Mammary epithelial cell (primary cell): ENCODE results near the gene LIN7C.

ENCODE experiments used
- EZH2 ChIP-seq: IDR thresholded peaks from 2 replicates; pipeline ENCODE4 v1.6.1; 2012; ENCODE audit warnings: low read length, inconsistent platforms, borderline replicate concordance
- TF ChIP-seq, protein P1 (sequence below), 2 donors: IDR thresholded peaks in 1 of 2; conservative IDR thresholded peaks in 1 of 2; 2 replicates each; pipeline ENCODE4 v1.5.1; 2011 to 2012; ENCODE audit warnings: inconsistent platforms in 2 of 2, low read length in 2 of 2, mild to moderate bottlenecking in 2 of 2, control low read depth in 1 of 2, low read depth in 1 of 2; ENCODE audit not compliant: insufficient read depth in 1 of 2; ENCODE audit errors: extremely low read depth in 1 of 2

DNA sequence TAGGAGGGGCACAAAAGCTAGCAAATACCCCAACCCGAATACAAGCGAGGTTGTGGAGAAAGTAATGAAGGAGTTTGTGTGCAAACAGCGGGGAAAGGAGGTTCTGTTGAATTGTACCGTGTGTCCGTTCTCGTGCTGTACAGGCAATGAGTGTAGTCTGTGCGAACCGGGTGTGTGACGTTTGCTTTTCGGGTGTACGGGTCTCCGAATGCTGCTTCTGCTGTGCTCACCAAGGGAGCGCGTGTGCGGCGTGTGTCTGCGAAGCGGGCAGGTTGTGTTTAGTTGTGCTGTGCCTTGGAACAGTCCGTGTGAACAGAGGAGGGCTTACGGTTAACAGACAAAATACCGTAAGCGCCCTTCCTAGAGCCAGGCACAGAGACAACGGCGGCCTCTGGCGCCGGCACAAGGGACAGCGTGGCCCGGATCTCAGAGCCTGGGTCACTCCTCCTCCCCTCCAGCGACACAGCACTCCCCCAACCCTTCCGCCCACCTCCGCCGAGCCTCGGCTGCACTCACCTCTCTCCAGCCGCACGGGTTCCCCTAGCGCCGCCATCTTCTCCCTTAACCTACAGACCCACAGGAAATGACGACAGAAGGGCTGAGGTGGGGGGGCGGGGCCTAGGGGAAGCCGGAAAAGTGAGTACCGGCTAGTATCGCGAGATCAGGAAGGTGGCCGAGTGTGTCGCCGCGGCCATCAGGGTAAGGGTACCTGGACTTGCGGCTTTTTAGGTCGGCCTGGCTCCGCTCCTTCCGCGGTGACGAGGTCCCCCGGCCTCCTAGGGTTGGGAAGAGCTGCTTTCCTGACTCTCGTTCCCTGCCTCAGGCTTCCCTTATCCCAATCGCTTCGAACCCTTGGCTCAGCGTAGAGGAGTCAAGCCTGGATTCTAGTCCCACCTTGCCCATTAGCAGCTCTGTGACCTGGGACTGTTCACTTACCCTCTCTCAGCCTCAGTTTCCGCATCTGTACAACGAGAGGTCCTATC lies at the start of gene LIN7C:
- TF ChIP-seq, protein P1, sequence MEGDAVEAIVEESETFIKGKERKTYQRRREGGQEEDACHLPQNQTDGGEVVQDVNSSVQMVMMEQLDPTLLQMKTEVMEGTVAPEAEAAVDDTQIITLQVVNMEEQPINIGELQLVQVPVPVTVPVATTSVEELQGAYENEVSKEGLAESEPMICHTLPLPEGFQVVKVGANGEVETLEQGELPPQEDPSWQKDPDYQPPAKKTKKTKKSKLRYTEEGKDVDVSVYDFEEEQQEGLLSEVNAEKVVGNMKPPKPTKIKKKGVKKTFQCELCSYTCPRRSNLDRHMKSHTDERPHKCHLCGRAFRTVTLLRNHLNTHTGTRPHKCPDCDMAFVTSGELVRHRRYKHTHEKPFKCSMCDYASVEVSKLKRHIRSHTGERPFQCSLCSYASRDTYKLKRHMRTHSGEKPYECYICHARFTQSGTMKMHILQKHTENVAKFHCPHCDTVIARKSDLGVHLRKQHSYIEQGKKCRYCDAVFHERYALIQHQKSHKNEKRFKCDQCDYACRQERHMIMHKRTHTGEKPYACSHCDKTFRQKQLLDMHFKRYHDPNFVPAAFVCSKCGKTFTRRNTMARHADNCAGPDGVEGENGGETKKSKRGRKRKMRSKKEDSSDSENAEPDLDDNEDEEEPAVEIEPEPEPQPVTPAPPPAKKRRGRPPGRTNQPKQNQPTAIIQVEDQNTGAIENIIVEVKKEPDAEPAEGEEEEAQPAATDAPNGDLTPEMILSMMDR (conservative IDR thresholded peaks at IDR 0.05 in 1 of 2, IDR thresholded peaks at IDR 0.05 in 1 of 2; ENCODE audit: extremely low read depth in 1 of 2, insufficient read depth in 1 of 2, low read depth in 1 of 2, low read length in 2 of 2) = peak in 1 of 2 donors; percentile 10
- no peak for TF ChIP-seq EZH2
